Fibroblast of the conjunctiva (primary cell): ENCODE data around the gene DDX49.
A peak's percentile ranks its signal among the peaks of the same experiment; 100 is the strongest.
"Not testable (repeated sequence)": the region's sequence is repeated elsewhere in the genome, so short reads cannot be mapped to it uniquely, and the experiment has no call there.

ENCODE experiments used
- DNase-seq: peaks from one replicate; pipeline ENCODE4 v3.0.0-alpha.2; 2010; ENCODE audit warnings: low read depth

The DDX49 gene

DNA sequence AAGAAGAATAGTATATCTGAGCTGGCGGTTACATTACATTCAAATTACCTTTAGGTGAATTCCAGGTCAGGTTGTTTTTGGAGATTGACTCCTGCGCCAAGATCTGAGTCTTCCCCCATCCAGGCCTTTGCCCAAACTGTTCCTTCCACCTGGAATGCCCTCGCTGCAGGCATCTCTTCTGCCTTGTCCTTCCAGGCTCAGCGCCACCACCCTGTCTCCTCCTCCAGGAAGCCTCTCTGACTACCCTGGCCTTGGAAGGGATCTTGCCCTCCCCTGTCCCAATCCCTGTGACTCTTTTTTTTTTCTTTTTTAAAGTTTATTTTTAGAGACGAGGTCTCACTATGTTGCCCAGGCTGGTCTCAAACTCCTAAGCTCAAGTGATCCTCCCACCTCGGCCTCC, 23.2 kb downstream of the DDX49 start:
- DNase-seq: no peak

DNA sequence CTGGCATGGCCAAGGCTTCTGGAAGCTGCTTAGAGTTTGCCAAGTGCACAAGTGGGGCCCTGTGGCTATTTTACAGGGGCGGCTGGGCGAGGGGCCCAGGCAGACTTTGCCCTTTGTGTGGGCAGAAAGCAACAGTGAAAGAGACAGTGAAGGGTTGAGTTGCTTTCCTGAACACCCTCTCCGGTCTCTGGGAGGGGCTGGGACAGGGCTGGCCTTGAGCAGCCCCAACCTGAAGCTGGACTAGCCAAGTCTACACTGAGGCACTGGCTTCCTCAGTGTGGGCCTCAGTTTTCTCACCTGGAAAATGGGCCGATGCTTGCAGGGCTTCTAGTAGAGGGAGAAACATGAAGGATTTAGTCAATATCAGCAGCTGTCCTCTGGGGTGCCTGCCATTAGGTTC, 23.9 kb downstream of the DDX49 start:
- no peak for DNase-seq

DNA sequence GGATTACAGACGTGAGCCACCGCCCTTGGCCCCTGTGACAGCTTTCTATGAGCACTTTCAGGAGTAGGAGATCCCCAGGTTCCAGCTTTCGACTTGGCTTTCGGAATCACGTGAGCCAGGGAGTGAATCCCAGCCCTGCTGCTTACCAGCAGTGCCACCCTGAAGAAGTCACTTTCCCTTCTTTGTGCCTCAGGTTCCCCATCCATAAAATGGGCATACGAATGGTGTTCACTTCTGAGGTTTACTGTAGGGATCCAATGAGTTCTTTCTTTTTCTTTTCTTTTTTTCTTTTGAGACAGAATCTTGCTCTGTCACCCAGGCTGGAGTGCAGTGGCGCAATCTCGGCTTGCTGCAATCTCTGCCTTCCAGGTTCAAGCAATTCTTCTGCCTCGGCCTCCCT, 25.8 kb downstream of the DDX49 start:
- no peak for DNase-seq

DNA sequence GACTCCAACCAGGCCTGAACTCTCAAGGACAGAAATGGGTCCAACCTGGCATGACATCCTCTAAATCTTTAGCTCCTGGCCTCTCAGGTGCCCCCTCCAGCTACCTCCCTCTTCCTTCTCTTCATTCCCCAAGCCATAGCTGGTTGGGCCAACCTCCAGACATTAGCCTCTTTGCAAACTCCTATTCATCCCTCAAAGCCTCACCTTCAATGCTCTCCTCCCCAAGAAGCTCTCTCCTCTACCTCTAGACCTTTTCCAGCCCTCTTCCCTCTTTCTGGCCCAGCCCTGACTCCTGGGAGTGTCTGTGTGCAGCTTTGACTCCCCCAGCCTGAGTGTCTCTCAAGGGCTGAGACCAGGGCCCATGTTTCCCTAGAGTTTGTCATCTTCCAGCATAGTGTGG, 26.8 kb downstream of the DDX49 start:
- DNase-seq: no peak

DNA sequence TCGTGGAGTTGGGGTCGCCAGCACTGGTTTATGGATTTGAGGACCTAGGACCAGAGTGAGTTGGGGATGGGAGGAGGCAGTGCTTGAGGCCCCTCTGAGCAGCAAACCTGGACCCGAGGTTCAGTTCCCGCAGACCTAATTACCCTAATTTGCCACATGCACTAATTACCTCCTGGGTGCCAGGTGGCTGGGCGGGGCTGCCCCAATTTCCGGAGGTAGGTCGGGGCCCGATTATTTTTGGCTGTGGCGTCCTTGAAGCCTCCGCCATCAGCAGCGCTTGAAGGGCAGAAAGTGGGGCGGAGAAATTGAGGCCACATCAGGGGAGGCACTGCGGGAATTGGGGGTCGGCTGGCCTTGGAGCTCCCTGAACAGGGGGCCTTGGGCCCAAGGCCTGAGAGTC, 27.4 kb downstream of the DDX49 start:
- no peak for DNase-seq

DNA sequence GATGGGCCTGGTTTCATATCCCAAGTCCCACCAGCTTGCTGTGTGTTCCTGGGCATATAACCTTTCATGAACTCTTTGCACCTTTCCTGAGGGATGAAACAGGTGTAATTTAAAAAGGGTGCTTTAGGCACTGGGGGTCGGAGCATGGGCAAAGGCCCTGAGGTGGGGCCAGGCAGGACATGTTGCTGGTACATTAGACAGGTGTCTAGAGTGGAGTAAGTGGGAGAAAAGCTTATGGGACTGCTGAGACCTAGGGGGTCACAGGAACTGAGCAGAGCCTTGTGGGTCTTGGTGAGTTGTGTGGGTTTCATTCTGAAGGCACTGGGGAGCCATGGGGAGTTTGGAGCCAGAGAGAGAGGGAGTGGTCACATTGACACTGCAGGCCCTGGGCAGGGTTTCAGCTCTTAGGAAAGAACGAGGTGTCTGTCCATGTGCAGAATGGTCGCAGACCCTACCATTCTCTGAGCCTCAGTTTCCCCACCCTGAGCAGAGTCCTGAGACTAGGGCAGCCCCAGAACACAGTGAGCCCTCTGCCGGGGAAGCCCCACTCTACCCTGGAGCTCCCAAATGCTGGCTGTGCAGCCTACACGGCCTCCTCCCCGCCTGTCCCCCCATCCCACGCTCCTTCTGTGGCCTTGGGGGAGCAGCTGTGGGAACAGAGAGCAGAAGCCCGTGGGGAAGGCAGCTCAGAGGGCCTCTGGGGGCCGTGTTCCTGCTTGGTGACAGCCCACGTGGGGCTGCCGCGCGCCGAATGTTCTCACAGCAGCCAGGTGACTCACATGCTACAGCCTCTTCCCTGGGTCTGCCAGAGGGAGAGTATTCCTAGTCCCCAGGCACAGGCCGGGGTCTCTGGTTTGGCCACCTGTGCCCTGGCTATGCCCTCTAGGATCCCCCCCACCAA, 28.8 kb downstream of the DDX49 start:
- no peak for DNase-seq

DNA sequence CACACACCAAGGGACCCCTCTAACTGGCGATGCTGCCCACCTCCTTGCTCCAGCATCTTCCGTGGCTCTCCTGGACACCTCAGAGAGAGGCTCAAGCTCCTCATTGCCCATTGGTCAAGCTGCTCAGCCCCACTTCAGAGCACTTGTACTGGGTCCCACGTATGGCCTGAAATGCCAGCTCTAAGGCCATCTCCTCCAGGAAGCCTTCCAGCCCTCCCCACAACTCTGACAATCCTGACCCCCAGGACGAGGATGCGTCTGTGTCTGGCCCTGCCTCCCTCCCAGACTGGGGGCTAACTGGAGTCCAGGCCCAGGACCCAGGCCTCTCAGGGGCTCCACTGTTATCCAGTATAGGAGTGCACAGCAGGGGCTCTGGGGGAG, 29.5 kb downstream of the DDX49 start:
- no peak for DNase-seq

DNA sequence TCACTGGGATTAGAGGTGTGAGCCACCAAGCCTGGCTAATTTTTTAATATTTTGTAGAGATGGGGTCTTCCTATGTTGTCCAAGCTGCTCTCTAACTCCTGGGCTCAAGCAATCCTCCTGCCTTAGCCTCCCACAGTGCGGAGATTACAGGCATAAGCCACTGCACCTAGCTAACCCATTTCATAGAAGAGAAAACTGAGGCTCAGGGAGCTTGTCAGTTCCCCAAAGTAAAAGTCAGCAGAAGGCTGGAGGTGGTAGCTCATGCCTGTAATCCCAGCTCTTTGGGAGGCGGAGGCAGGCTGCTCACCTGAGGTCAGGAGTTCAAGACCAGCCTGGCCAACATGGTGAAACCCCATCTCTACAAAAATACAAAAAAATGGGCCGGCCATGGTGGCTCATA, 30.3 kb downstream of the DDX49 start:
- DNase-seq: no peak

DNA sequence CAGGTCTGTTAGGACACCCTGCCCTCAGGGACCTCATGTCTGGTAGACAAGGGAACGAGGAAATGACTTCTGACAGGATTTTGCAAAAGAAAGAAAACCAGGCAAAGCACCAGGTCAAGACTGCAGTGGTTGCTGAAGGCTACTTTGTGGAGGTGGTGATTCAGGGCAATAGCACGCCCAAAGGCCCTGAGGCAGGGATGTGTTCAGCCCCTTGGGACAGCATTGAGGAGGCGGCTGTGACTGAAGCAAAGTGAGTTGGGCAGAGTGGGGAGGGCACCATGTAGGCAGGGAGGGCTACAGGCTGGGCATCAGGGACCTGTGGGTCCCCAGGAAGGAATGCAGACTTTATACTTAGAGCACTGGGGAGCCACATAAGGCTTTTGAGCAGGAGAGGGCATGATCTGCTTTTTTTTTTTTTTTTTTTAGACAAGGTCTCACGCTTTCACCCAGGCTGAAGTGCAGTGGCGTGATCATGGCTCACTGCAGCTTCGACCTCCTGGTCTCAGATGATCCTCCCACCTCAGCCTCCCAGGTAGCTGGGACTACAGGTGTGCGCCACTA, 32.3 kb downstream of the DDX49 start:
- DNase-seq: no peak

DNA sequence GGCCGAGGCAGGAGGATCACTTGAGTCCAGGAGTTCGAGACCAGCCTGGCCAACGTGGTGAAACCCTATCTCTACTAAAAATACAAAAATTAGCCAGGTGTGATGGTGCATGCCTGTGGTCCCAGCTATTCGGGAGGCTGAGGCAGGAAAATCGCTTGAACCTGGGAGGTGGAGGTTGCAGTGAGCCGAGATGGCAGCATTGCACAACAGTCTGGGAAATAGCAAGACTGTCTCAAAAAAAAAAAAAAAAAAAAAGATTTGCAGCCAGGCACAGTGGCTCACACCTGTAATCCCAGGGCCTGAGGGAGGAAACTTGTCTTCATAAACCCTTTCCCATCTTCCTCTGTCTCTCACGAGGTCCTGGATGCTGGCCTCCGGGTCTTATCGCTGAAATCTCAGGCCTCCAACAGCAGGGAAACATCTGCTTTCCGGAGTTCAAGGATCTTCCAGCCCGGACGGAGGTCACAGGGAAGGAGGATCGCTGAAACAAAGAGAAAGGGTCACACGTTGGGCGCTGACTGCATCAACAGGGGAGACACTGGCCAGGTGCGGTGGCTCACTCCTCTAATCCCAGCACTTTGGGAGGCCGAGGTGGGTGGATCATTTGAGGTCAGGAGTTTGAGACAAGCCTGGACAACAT, 33.0 kb downstream of the DDX49 start:
- DNase-seq: not testable (repeated sequence)

DNA sequence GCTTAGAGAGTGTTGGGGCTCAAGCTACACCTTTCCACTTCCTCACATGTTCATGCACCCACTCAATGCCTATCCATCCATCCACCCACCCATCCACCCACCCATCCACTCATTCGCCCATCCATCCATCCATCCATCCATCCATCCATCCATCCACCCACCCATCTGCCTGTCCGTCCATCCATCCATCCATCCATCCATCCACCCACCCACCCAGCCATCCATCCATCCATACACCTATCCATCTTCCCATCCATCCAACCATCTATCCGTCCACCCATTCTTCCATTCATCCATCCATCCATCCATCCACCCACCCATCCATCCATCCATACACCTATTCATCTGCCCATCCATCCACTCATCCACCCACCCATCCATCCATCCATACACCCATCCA, 34.6 kb downstream of the DDX49 start:
- DNase-seq: no peak

DNA sequence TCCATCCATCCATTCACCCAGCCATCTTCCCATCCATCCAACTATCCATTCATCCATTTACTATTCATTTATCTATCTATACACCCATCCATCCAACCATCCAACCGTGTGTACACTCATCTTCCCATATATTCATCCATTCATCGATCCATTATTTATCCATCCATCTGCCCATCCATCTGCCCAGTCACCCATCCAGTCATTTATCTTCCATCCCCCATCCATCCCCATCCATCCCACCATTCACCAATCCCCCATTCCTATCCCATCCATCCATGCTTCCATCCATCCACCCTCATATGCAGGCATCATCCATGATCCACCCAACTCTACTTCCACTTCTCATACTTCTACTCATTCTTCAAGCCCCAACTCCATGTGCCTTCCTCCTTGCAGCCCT, 35.5 kb downstream of the DDX49 start:
- DNase-seq: no peak

DNA sequence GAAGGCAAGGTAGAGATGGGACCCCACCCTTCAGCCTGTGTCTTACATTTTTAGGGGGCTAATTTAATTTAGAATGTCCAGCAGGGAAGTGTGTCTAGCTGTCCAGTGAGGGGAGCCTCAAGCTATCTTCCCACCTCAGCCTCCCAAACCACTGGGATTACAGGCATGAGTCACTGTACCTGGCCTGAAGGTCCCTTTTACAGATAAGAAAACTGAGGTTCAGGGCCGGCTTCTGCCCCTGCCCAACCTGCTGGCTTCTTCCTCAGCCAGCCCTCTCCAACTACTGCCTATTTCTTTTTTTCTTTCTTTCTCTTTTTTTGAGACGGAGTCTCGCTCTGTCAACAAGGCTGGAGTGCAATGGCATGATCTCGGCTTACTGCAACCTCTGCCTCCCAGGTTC, 40.9 kb downstream of the DDX49 start:
- DNase-seq: no peak

DNA sequence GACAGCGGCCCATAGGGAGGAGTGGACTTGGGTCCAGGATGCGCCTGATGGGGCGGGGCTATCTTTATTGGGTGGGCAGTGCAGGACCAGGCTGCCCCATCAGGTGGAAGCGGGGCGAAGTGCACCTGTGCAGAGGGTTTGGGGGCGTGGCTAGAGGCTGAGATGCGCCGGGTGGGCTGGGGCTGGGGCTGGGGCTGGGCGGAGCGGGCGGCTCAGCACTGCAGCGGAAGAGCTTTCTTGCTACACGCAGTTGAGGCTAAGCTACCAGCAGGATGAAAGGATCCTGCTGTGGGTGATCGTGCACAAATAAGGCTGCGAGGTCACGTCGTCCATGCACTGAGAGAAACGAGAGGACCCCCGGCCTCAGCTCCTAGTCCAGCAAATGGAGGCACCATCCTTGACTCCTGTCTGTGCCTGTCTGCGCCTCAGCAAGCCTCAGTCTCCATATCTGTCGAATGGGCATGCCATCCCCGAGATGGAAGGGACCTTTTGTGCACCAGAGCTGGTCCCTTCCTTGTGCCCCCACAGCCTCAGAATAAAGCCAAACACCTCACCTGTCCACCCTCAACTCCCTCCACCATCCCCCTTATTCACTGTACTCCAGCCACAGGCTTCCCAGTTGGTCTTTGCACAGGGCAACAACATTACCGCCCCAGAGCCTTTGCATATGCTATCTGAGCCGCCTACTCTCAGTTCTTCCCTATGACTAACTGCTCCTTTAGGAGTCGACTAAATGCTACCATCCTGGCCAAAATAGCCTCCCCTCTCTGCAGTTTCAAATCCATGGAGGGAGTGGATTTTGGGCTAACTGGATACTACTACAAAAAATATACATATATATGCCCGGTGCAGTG, 42.5 kb downstream of the DDX49 start:
- no peak for DNase-seq

DNA sequence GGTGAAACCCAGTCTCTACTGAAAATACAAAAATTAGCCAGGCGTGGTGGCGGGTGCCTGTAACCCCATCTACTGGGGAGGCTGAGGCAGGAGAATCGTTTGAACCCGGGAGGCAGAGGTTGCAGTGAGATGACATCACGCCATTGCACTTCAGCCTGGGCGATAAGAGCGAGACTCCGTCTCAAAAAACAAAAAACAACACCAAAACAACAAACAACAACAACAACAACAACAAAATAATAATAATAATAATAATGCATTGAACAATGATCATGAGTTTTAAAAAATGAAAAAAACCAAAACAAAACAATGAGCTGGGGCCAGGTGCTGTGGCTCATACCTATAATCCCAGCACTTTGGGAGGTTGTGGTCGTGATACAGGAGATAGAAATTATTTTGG, 44.6 kb downstream of the DDX49 start:
- DNase-seq: no peak

DNA sequence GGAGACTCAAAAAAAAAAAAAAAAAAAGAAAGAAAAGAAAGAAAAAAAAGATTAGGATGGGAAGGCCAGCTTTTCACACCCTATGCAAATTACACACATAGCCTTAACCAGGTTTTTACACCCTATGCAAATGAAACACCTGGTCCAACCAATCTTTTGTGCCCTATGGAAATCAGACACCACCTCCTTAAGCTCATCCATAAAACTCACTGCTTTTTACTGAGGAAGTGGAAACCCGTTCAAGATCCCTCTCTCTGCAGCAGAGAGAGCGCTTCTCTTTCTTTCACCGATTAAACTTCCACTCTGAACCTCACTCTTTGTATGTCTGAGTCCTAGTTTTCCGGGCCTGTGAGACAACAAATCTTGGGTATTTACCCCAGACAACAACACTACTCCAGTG, 46.8 kb downstream of the DDX49 start:
- DNase-seq: no peak

DNA sequence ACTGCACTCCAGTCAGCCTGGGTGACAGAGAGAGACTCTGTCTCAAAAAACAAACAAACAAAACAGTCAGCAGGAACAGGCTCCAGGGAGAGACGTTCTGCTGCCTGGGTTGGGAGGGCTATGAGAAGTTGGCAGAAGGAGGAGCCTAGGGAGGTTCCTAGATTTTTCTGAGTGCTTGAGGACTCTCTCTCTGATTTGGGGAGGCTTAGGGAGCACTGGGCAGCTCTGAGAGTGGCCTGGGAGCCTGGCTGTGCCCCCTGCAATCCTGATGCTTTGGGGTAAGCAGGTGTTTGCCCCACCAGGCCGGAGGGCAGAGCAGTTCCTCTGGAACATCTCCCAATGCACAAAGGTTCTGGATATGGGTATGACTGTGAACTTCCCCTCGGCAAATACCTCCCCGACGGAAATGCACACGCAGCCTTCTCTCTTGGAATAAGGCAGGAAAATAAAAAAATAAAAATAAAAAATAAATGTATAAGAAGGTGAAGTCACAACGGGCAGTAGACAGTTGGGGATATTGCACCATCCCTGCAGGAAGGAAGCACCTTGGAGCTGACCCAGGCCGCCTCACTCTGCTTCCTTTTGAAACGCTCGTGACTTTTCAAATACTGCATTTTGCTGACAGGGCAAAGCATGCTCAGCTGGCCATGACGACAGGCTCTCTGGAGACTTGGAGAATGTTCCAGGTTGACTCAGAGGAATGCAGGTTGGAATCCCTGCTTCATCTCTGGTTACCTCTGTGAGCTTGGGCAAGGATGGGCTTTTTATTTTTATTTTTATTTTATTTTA, 48.0 kb downstream of the DDX49 start:
- DNase-seq: no peak

DNA sequence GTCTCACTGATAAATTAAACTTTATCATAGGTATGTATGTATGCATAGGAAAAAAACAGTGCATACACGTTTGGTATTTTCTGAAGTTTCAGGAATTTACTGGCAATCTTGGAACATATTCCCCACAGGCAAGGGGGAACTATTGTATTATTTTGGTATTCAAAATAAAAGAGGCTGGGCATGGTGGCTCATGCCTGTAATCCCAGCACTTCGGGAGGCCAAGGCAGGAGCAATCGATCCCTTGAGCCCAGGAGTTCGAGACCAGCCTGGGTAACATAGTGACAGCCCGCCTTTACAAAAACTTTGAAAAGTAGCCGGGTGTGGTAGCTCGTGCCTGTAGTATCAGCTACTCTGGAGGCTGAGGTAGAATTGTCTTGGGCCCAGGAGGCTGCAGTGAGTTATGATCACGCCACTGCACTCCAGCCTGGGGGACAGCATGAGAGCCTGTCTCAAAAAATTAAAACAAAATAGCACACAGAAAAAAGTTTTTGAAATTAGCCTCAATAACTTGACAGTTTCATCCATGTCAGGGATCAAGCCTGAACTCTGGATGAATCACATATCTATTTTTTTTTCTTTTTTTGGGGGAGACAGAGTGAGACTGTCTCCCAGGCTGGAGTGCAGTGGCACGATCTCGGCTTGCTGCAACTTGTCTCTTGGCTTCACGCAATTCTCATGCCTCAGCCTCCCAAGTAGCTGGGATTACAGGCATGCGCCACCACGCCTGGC, 50.6 kb downstream of the DDX49 start:
- DNase-seq: peak; percentile 13

DNA sequence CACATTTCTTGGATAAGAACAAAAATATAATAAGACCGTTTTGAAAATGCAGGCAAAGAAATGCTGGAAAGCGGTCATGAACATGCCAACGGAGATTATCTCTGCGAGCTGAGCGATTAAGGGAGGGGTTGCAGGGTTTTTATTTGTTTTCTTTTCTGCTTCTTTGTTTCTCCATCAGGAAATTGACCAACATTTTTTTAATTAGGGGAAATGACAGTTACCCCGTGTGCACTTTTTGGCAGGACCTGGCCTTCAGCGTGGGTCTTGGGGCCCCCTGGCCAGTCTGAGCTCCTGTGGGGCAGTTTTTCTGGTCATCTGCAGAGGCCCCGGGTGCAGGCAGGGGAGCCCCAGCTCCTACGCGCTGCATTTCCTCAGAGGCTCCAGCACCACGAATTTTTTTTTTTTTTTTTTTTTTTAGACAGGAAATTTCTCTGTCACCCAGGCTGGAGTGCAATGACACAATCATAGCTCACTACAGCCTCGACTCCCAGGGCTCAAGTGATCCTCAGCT, 52.8 kb downstream of the DDX49 start:
- peak; percentile 23 for DNase-seq

DNA sequence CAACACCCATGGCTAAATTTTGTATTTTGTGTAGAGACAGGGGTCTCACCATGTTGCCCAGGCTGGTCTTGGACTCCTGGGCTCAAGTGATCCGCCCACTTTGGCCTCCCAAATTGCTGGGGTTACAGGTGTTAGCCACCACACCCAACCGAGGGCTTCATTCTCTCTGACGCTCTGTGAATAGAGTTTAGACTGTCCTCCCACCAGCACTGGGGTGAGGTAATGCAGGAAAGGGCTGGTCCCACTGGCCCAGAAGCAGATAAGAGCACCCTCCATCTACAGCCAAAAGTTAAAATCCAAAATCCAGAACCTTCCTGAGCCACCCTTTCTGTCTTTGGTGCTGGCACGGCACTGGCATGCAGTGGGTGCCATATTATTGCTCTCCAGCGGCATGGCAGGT, 53.3 kb downstream of the DDX49 start:
- no peak for DNase-seq

DNA sequence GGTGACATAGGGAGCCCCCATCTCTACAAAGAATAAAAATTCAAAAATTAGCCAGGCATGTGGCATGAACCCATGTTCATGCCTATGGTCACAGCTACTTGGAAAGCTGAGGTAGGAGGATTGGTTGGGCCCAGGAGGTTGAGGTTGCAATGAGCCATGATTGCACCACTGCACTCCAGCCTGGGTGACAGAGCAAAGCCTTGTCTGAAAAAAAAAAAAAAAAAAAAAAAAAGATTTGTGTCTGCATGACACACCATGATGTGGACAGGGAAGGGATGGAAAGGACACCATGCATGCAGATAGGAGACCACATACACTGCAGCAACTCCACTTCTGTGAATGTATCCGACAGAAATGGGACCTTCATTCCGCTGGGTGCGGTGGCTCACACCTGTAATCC, 55.5 kb downstream of the DDX49 start:
- no peak for DNase-seq
